Astrocyte of the spinal cord (primary cell): ENCODE results near the gene EEPD1.

ENCODE experiments used
- DNase-seq: peaks from one replicate; pipeline ENCODE4 v3.0.0; 2011; ENCODE audit warnings: low read depth, low spot score
- H3K4me3 ChIP-seq: 2 replicates; pipeline ENCODE4 v1.5.1; 2011; ENCODE audit warnings: low read depth, mild to moderate bottlenecking, low read length, moderate library complexity
- CTCF ChIP-seq: IDR thresholded peaks from 2 replicates; pipeline ENCODE4 v1.5.1; 2012; ENCODE audit warnings: low read depth, mild to moderate bottlenecking, low read length, inconsistent platforms
- in situ Hi-C: cut with HindIII; loops from 2 replicates; pipeline ENCODE4 v1.10.0; 2017; ENCODE audit warnings: low sequenced_read_pairs

The EEPD1 gene

GRCh38 chr7:36207451-36208291 is 54.6 kb downstream of the EEPD1 start:
- in situ Hi-C loops, result no loop called here
- DNase-seq, result peak; percentile 82
- H3K4me3 ChIP-seq, result no peak overlapping the region
- peak; percentile 6 for TF ChIP-seq CTCF

GRCh38 chr7:36208426-36208825 is 55.4 kb downstream of the EEPD1 start:
- DNase-seq, result no peak
- in situ Hi-C loops, result no loop called here
- no peak overlapping the region for H3K4me3 ChIP-seq
- no peak for TF ChIP-seq CTCF

- DNase-seq, result no peak
- no peak for TF ChIP-seq CTCF
- in situ Hi-C loops, result no loop called here
- H3K4me3 ChIP-seq, result no peak overlapping the region
These were observed 56.2 kb downstream of the EEPD1 start for GRCh38 chr7:36208997-36209813.

GRCh38 chr7:36209814-36210183 is 56.7 kb downstream of the EEPD1 start:
- no peak for DNase-seq
- no peak overlapping the region for H3K4me3 ChIP-seq
- in situ Hi-C loops, result no loop called here
- no peak for TF ChIP-seq CTCF

- no peak for DNase-seq
- no peak overlapping the region for H3K4me3 ChIP-seq
- no peak for TF ChIP-seq CTCF
- in situ Hi-C loops, result no loop called here
These were observed 57.4 kb downstream of the EEPD1 start for GRCh38 chr7:36210291-36210922.

GRCh38 chr7:36214608-36215456 is 61.8 kb downstream of the EEPD1 start:
- DNase-seq, result peak; percentile 62
- no peak for TF ChIP-seq CTCF
- in situ Hi-C loops, result no loop called here
- H3K4me3 ChIP-seq, result no peak overlapping the region
